ENCODE data around the gene SULT1E1. TPM values are rescaled to one million over a fixed set of nuclear protein-coding genes. Genes with fewer than 3 reads are reported as not detected.

SULT1E1 gene
- total RNA-seq, 4 donors from 2014 or later = 539 TPM; not detected in 3

- H3K4me1 ChIP-seq = no peaks in the 10 kb centered on the region
- intact Hi-C loops (cut with DNase I; ENCODE audit: low total_unique reads) = no loop called here
- no peaks in the 10 kb centered on the region for H3K36me3 ChIP-seq
- H3K27ac ChIP-seq = no peak overlapping the region
- H3K27me3 ChIP-seq = no peaks in the 10 kb centered on the region
- H3K4me3 ChIP-seq = no peak overlapping the region
- TF ChIP-seq POLR2A (IDR thresholded peaks at IDR 0.05) = no peak
- TF ChIP-seq, protein P1, sequence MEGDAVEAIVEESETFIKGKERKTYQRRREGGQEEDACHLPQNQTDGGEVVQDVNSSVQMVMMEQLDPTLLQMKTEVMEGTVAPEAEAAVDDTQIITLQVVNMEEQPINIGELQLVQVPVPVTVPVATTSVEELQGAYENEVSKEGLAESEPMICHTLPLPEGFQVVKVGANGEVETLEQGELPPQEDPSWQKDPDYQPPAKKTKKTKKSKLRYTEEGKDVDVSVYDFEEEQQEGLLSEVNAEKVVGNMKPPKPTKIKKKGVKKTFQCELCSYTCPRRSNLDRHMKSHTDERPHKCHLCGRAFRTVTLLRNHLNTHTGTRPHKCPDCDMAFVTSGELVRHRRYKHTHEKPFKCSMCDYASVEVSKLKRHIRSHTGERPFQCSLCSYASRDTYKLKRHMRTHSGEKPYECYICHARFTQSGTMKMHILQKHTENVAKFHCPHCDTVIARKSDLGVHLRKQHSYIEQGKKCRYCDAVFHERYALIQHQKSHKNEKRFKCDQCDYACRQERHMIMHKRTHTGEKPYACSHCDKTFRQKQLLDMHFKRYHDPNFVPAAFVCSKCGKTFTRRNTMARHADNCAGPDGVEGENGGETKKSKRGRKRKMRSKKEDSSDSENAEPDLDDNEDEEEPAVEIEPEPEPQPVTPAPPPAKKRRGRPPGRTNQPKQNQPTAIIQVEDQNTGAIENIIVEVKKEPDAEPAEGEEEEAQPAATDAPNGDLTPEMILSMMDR (IDR thresholded peaks at IDR 0.05) = no peak
- H3K9me3 ChIP-seq = no peaks in the 10 kb centered on the region
- no peak for DNase-seq
These were observed 24.2 kb downstream of the SULT1E1 start for GRCh38 chr4:69835766-69836165.

DNA sequence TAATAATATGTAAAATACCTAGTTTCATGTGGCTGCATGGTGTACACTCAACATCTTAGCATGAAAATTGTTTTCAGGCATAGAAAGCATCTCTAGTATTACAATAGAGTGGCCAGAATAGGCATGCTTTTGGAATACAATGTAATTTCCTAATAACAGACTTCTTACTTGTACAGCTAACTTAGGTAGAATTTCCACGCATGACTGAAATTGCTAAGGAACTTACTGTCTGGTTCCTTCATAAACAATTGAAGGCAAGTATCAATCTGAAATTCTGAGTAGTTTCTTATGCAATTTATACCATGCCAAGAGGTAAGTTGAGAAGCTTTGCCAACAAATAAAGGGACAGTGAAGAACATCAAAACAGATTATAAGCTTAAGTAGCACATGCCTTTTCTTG lies 26.7 kb downstream of the SULT1E1 start:
- Histone ChIP-seq H3K9me3 (no peaks in the 10 kb centered on the region), H3K4me3 (no peak overlapping the region), H3K27ac (no peak overlapping the region), H3K4me1 (no peaks in the 10 kb centered on the region), H3K36me3 (no peaks in the 10 kb centered on the region), H3K27me3 (no peaks in the 10 kb centered on the region)
- TF ChIP-seq, protein P1 (IDR thresholded peaks at IDR 0.05) = no peak
- TF ChIP-seq POLR2A (IDR thresholded peaks at IDR 0.05) = no peak
- no peak for DNase-seq
- intact Hi-C loops (cut with DNase I; ENCODE audit: low total_unique reads) = no loop called here

- intact Hi-C loops (cut with DNase I; ENCODE audit: low total_unique reads) = no loop called here
- Histone ChIP-seq H3K36me3 (no peaks in the 10 kb centered on the region), H3K9me3 (no peaks in the 10 kb centered on the region), H3K27me3 (no peaks in the 10 kb centered on the region), H3K27ac (no peak overlapping the region), H3K4me3 (no peak overlapping the region), H3K4me1 (no peaks in the 10 kb centered on the region)
- TF ChIP-seq, protein P1 (IDR thresholded peaks at IDR 0.05) = no peak
- TF ChIP-seq POLR2A (IDR thresholded peaks at IDR 0.05) = no peak
- no peak for DNase-seq
These were observed 27.5 kb downstream of the SULT1E1 start for GRCh38 chr4:69832326-69833030.

GRCh38 chr4:69831646-69832325 lies 28.2 kb downstream of the SULT1E1 start:
- no peaks in the 10 kb centered on the region for H3K27me3 ChIP-seq
- H3K36me3 ChIP-seq = no peaks in the 10 kb centered on the region
- DNase-seq = no peak
- no peak overlapping the region for H3K27ac ChIP-seq
- H3K9me3 ChIP-seq = no peaks in the 10 kb centered on the region
- no peak for TF ChIP-seq POLR2A (IDR thresholded peaks at IDR 0.05)
- TF ChIP-seq, protein P1 (IDR thresholded peaks at IDR 0.05) = no peak
- no peaks in the 10 kb centered on the region for H3K4me1 ChIP-seq
- H3K4me3 ChIP-seq = no peak overlapping the region
- intact Hi-C loops (cut with DNase I; ENCODE audit: low total_unique reads) = no loop called here

GRCh38 chr4:69831270-69831627 lies 28.7 kb downstream of the SULT1E1 start:
- no peak overlapping the region for H3K27ac ChIP-seq
- intact Hi-C loops (cut with DNase I; ENCODE audit: low total_unique reads) = no loop called here
- H3K4me3 ChIP-seq = no peak overlapping the region
- no peaks in the 10 kb centered on the region for H3K27me3 ChIP-seq
- H3K36me3 ChIP-seq = no peaks in the 10 kb centered on the region
- DNase-seq = no peak
- no peaks in the 10 kb centered on the region for H3K4me1 ChIP-seq
- TF ChIP-seq, protein P1 (IDR thresholded peaks at IDR 0.05) = no peak
- no peak for TF ChIP-seq POLR2A (IDR thresholded peaks at IDR 0.05)
- no peaks in the 10 kb centered on the region for H3K9me3 ChIP-seq
